Activated CD4-positive, alpha-beta memory T cell treated with anti-CD3 and anti-CD28 coated beads for 36 hours (primary cell): Measurements from ENCODE around the gene CLSTN3. TPM values are rescaled to one million over a fixed set of nuclear protein-coding genes. Genes with fewer than 3 reads are reported as not detected.

Experiments used
- CTCF ChIA-PET: fragments of 350-600 bp; sonication (Branson Sonifier 250); formaldehyde crosslinking; loops from one replicate; lab custom pipeline; 2021; ENCODE audit warnings: antibody characterized with exemption, inconsistent platforms; lab: Charles Lee
- POLR2A ChIA-PET: fragments of 350-600 bp; sonication (Branson Sonifier 250); formaldehyde crosslinking; loops from one replicate; lab custom pipeline; 2021; ENCODE audit warnings: antibody characterized with exemption; lab: Charles Lee
- DNase-seq: peaks from one replicate; pipeline ENCODE4 v3.0.0-alpha.2; 2020
- H3K27ac Mint-ChIP-seq: one replicate; pipeline ENCODE4 v1.8.0; 2021; ENCODE audit warnings: mixed read lengths
- H3K27me3 Mint-ChIP-seq: one replicate; pipeline ENCODE4 v1.8.0; 2021; ENCODE audit warnings: mixed read lengths
- H3K36me3 Mint-ChIP-seq: one replicate; pipeline ENCODE4 v1.8.0; 2021; ENCODE audit warnings: mixed read lengths
- H3K4me1 Mint-ChIP-seq: one replicate; pipeline ENCODE4 v1.8.0; 2021; ENCODE audit warnings: low read depth, mixed read lengths
- H3K4me3 Mint-ChIP-seq: one replicate; pipeline ENCODE4 v1.8.0; 2021; ENCODE audit warnings: mild to moderate bottlenecking, mixed read lengths
- H3K9me3 Mint-ChIP-seq: one replicate; pipeline ENCODE4 v1.8.0; 2021; ENCODE audit warnings: mixed read lengths
- intact Hi-C: fragments of 100-400 bp; cut with micrococcal nuclease; formaldehyde crosslinking; loops from one replicate; pipeline ENCODE4 v1.15.1; 2023
- total RNA-seq, 2 experiments: library from RNA; stranded (reverse); gene quantifications; one replicate each; pipeline ENCODE4 v1.2.3, GENCODE V29; 2021

The CLSTN3 gene
- total RNA-seq, 2 experiments from 2014 or later: 40.1 to 44.7 TPM

DNA sequence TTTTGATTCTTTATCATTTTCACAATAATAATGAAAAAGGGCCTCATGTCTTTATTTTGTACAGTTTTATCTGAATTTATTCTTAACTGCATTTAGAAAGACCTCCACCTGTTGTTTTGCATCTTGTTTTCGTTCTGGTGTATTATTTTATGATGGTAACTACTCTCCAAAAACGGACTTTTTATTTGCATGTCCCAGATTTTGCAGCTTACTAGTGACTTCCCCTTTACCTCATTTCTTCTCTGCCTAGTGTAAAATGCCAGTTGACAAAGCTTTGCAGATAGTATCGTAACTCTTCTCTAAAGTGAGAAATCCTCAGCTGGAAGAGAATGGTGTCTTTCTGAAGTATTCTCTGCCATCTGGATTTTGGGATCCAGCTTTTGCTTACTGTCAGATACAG lies 76.5 kb downstream of the CLSTN3 start:
- Mint-ChIP-seq H3K4me1 (no peaks in the 10 kb centered on the region), H3K9me3 (peaks cover 5% of the 10 kb centered on the region), H3K27ac (no peak overlapping the region), H3K36me3 (peaks cover 86% of the 10 kb centered on the region), H3K4me3 (no peak overlapping the region), H3K27me3 (no peaks in the 10 kb centered on the region)
- intact Hi-C loops: no loop called here
- CTCF ChIA-PET: interaction anchor here (0.6 to 1.3 kb wide), 3 partner anchors 13 to 380 kb away, joined by 3 read pairs; no protein-coding TSS in a partner anchor
- DNase-seq: no peak
- POLR2A ChIA-PET: no interaction called here

- Mint-ChIP-seq H3K27ac (no peak overlapping the region), H3K4me3 (no peak overlapping the region), H3K27me3 (no peaks in the 10 kb centered on the region), H3K9me3 (peaks cover 11% of the 10 kb centered on the region), H3K36me3 (peaks cover 81% of the 10 kb centered on the region), H3K4me1 (no peaks in the 10 kb centered on the region)
- no peak for DNase-seq
- ChIA-PET POLR2A (no interaction called here), CTCF (interaction anchor here (1.2 to 1.3 kb wide), 2 partner anchors 12 to 95 kb away, joined by 3 read pairs; no protein-coding TSS in a partner anchor)
- intact Hi-C loops: no loop called here
These were observed 77.9 kb downstream of the CLSTN3 start for GRCh38 chr12:7207866-7208625.

Other genes with a start within 250 kb of the CLSTN3 start
- gene LRRC23, start 225.5 kb upstream of the CLSTN3 start, total RNA-seq: 1 to 10 TPM; 6.8 to 7.8 TPM
- gene ENO2, start 215.8 kb upstream of the CLSTN3 start, total RNA-seq: 100 to 1,000 TPM; 185 to 193 TPM
- 10 to 100 TPM; 34.8 to 37.8 TPM for gene ATN1, start 202.4 kb upstream of the CLSTN3 start, total RNA-seq
- not detected for gene RNU7-1, start 186.6 kb upstream of the CLSTN3 start, total RNA-seq
- 100 to 1,000 TPM; 257 to 272 TPM for gene C12orf57, start 186.3 kb upstream of the CLSTN3 start, total RNA-seq
- 100 to 1,000 TPM; 321 to 324 TPM for gene PTPN6, start 179.0 kb upstream of the CLSTN3 start, total RNA-seq
- gene PHB2, start 159.7 kb upstream of the CLSTN3 start, total RNA-seq: 100 to 1,000 TPM; 334 to 346 TPM
- gene EMG1, start 159.5 kb upstream of the CLSTN3 start, total RNA-seq: 10 to 100 TPM; 76.5 to 81.5 TPM
- 10 to 100 TPM; 18.3 to 20.5 TPM for gene LPCAT3, start 111.9 kb upstream of the CLSTN3 start, total RNA-seq
- gene C1S, start 69.7 kb upstream of the CLSTN3 start, total RNA-seq: 1 to 10 TPM; 1.7 to 2.0 TPM
- gene C1R, start 37.9 kb upstream of the CLSTN3 start, total RNA-seq: 1 to 10 TPM; 1.4 to 2.2 TPM
- gene C1RL, start 21.2 kb upstream of the CLSTN3 start, total RNA-seq: 10 to 100 TPM; 17.1 to 22.6 TPM
- under 1 TPM in 1 of 2 experiments, not detected in 1; 0.21 TPM for gene RBP5, start 1.5 kb upstream of the CLSTN3 start, total RNA-seq
- 10 to 100 TPM; 26.0 to 27.9 TPM for gene PEX5, start 59.3 kb downstream of the CLSTN3 start, total RNA-seq
- gene ACSM4, start 173.7 kb downstream of the CLSTN3 start, total RNA-seq: not detected